Right ventricle myocardium superior (tissue), 1 donor: ENCODE results near the gene PAPOLB. TPM values are rescaled to one million over a fixed set of nuclear protein-coding genes. Genes with fewer than 3 reads are reported as not detected.

Experiments used
- ATAC-seq: fragments of 200-7000 bp; cut with Tn5 transposase; one replicate; pipeline ENCODE4 v1.9.1; 2020; ENCODE audit warnings: mild to moderate bottlenecking; ENCODE audit not compliant: poor library complexity
- DNase-seq: peaks from one replicate; pipeline ENCODE4 v3.0.0-alpha.2; 2020
- intact Hi-C: fragments of 100-400 bp; cut with DNase I; formaldehyde crosslinking; loops from one replicate; pipeline ENCODE4 v1.11.2; 2022
- total RNA-seq: library from RNA; stranded (reverse); fragmentation: NEBNext Ultra II Directional; extraction: Animal tissue kit (Norgen Biotek cat#: 25700); gene quantifications from one replicate; pipeline ENCODE4 v1.2.1, GENCODE V29; 2021
- donor health status: DM: no; HTN: yes; CAD: no; lungs with severe emphysema.

The PAPOLB gene
- total RNA-seq, 1 donor from 2014 or later = 0.05 TPM

DNA sequence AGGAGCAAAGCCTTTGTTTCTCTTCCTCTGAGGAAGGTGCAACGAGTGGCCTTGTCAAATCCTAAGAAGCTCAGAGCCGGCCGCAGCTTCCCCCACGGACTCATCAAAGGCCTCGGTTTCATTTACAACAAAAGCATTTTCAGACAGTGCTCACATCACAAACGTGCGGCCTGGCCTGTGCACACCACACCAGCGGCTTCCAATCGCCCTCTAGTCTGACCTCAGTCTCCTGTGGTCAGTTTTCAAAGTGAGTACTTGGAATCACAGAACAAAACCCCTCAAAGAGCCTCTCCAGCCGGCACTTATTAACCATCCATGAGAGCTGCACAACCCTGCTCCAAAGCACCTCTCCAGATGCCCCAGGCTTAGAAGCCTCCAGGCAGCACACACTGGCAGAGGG, 18.4 kb upstream of the PAPOLB start:
- DNase-seq (peak; percentile 44), ATAC-seq (no peak)
- intact Hi-C loops = loop anchor here (10.0 kb wide), 1 partner anchor 85 kb away; no protein-coding TSS in a partner anchor

DNA sequence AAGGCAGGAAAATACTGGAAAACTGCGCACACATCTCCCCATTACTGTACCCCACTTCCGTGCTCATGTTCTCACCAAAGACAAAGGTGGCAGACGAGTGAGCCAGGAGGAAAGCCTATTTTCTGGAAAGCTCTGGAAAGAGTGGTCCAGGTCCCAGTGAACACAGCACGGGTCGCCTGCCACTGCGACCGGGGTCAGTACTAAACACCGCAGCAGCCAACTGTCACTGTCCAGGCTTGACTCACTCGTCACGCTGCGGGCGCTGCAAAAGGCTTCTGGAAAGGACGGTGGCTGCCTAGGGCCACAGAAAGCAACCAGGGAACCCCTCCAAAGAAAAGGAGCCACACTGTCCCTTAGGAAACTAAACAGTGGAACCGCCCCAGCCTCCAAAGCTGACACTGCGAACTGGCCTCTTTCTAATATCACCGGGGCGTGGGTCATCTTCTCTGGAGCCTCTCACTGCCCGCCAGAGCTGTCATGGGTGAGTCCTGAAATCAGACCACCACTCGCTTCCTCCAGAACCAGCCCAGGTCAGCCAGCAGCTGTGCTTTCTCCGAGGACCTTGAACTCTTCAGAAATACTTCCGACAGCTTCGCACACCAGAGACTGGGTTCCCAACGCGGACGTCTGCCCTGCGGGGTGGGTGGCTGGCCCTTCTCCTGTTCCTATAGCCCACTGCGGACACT, 17.7 kb upstream of the PAPOLB start:
- no peak for ATAC-seq
- DNase-seq = peak; percentile 16
- intact Hi-C loops = loop anchor here (10.0 kb wide), 1 partner anchor 85 kb away; no protein-coding TSS in a partner anchor

DNA sequence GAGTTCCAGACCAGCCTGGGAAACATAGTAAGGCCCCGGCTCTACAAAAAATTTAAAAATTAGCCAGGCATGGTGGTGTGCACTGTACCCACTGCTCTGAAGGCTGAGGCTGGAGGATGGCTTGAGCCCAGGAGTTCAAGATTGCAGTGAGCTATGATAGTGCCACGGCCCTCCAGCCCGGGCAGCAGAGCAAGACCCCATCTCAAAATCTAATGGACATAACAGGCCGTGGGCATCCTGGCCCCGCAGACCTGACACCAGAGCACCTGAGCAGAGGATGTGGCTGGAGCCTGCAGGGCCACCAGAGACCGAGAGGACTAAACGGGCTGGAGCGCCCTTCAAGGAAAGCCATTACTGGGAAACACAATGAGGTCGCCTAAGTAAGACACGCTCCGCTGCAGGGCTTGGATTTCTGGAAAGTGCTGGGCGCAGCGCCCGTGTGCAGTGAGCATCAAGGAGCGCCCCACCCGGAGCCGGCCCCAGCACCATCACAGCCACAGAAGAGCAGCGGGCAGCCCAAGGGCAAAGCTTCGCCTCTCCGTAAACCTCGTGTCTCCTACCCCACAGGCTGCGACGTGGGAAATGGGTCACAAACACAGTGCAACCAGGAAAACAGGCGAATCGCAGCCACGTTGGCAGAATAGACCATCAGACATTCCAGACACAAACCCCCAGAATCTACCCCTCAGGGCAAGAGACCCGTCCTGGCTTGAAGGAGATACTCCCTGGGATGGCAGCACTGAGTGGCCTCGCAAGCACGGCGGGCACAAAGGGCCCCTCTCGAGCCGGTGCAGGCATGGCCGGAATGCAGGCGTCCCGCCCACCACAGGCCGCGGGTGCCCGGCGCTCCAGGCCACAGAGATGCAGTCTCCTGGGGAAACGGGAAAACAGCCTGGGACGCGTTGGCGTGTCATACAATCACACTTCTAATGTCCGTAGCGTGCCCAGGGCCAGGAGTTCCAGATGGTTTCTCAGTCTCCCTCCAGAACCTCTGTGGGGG, 16.8 kb upstream of the PAPOLB start:
- intact Hi-C loops = no loop called here
- ATAC-seq (no peak), DNase-seq (no peak)

DNA sequence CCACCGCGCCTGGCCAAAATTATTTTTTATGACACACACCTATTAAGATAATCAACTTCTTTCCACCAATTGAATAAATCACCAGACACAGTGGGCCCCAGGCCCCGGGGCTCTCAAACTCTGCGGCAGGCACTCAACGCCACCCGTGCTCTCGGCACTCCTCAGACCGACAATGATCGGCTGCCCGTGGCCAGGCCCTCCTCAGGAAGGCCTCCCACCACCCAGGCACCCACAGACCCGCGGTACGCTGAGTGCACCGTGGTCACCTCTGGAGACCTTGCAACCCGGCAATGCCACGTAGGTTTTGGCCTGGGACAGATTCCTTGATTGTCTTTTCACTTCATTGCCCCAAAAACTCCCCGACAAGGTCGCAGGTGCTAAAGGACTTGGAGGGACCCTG, 14.8 kb upstream of the PAPOLB start:
- ATAC-seq (no peak), DNase-seq (no peak)
- intact Hi-C loops = no loop called here

DNA sequence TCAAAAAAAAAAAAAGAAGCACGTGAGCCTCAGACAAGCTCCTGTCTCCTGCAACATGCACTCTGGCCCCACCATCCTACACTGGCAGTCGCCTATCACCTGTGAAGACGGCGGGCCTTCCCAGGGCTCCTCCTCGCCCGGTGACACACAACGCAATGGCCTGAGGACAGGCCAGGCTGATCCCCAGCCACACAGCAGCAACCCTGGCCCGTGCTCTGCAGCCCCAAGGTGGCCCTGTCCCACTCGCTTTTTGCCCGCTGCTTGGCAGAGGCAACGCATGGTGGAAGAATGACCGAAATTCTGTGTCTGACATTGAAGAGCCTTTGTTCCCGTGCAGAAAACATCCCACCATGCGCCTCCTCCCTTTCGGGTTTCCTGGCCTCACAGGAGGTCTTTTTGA, 13.6 kb upstream of the PAPOLB start:
- DNase-seq = no peak
- no peak for ATAC-seq
- intact Hi-C loops = no loop called here

DNA sequence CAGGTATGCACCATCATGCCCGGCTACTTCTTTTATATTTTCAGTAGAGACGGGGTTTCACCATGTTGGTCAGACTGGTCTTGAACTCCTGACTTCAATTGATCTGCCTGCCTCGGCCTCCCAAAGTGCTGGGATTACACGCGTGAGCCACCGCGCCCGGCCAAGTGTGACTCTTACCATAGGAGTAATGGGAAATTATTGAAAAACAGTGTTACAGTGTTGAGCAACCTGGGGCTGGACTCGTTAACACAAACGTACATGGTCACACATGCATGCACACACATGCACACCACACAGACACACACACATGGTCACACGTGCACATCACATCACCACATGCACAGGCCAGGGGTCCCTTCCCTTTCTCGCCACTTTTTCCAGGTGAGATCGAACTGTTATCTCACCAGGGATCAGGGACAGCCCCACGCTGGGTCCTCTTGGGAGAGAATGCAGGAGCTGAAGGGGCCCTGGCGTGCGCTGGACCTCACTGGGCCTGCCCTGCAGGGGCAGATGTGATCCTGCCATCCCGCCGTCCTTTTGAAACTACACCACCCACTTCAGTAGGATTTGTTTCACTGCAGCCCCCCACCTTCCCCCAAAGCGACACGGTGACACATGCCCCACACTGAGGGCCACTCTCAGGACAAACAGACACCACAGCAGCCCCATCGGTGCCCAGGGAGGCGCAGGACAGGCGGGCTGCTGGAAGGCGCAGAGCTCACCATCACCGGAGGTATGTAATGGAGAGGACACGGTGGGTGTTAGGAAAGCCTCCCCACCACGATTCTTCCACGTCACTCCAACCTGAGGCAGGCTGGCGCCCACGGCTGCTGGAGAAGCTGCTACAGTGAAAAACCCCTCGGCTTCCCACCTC, 11.5 kb upstream of the PAPOLB start:
- no peak for DNase-seq
- intact Hi-C loops = no loop called here

DNA sequence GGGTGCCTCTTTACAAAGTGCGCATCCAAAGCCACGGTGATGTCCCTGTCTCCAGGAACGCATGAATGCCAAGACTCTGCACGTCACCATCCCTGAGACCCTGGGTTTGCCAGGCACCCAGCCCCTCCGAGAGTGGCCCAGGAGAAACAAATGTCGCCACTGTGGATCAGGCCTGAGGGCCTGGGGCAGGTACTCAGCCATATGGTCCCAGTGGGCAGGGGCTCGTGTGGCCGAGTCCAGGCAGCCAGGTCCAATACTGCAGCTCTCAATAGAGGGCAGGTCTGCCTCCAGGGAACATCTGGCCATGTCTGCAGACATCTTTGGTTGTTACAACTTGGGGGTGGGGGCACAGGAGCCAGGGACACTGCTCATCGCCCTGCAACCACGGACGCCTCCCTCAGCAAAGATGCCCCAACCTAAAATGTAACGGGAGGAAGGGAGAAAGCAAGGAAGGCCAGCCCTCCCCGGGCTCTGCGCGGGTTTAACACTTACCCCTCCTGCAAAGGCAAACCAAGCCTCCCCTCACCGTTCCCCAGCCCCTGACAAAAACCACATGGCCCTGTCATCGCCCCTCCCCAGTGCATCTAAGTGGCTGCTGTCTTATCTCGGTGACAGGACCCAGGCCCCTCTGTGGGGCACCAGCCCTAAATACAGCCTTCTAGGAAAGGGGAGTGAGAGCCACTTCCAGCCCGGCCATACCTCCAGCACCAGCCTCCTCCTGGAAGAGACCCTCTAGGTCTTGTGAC, 10.3 kb upstream of the PAPOLB start:
- ATAC-seq (peak; percentile 38), DNase-seq (no peak)
- intact Hi-C loops = no loop called here

More for the DNA sequence above, 11.5 kb upstream of the PAPOLB start:
- ATAC-seq = no peak

DNA sequence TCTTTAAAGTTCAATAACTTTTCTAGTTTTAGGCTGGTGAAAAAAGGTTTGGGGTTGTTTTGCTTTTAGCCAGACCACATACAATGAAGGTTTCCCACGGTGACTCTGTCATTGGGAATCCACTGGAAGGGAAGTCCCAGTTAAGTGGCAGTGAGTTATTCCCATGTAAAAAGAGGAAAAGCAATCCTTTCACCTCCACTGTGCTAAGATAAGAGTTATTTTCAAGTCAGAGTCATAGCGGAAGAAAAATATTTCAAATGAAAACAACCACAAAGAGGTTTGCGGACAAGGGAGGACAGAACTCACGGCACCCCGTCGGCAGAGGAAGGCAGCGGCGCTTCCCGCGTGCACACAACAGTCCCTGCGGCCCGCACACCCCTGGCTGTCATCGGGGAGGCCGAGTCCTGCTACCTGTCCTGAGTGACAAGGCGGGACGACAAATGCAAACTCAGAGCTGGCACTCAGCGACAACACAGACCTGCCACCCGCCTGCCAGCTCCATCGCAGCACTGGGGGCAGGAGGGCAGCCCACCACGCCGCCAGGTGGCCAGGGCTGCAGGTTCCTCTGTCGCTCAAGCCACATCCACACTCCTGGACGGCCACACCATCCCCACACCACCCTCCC, 9.3 kb upstream of the PAPOLB start:
- ATAC-seq (no peak), DNase-seq (no peak)
- intact Hi-C loops = no loop called here

DNA sequence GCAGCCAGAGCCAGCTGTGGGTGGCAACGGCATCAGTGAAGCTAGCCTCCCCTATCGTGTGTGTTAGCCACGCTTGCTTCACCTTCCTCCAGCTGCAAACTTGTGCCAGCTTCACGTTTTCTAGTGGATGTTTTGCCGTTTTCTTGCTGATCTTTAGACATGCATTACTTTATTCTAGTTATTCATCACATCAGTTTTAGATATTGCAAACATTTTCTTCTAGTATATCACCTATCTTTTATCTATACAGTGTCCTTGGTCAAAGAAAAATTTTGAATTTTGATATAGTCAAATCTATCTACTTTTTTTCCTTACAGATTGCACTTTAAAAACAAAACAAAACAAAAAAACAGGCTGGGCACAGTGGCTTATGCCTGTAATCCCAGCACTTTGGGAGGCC, 6.7 kb upstream of the PAPOLB start:
- ATAC-seq = no peak
- intact Hi-C loops = no loop called here
- DNase-seq = no peak

DNA sequence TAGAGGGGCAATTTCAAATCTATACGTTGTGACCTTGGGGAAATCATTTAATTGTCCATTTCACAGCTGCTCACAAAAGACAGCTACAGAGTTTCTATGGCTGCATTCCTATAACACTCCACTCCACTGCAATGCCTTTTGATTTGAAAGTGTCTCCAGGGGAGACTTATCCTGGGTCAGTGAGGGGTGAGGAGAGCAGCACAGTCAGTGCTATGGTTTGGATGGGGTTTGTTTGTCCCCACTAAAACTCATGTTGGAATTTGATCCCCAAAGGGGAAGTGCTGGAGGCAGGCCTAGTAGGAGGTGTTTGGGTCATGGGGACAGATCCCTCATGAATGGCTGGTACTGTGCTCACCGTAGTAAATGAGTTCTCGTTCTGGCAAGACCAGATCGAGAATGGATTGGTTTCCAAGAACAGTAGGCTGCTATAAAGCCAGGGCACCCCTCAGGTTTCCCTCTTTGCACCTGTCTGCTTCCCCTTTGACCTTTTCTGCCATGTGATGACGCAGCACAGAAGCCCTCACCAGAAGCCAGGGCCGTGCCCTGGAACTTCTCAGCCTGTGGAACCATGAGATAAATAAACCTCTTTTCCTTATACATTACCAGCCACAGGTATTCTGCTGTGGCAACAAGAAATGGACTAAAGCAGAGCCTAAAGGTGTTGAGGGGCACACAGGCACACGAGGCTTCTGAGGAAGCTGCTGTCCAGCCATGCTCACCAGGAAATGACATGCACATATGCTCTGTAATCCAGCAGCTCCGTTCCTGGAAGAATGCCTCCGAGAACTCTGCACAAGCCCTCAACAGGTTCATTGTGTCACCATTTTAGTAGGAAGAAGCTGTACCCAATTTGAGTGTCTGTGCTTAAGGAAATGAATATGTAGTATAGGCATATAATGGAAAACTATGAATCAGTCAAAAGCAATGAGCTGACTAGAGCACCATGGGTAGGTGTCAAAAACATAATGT, 5.0 kb upstream of the PAPOLB start:
- DNase-seq (no peak), ATAC-seq (peak; percentile 15)
- intact Hi-C loops = no loop called here

DNA sequence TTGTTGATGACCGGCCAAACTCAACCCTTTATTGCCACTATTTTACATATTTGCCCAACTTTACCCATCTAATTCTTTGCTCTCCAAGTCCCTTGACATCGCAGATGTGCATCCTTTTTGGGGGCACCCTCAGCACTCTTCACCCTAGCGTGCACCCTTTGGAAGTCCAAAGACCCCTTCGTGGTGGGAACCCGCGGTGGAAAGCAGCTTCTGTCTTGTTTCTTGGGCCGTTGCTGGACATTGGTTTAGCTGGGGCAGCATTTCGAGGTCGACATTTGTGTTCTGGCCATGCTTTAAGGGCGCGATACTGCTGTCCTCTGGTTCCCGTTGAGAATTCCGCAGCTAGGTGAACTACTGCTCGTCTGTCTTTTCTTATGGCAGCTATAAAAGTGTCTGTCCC, 326 bp upstream of the PAPOLB start:
- ATAC-seq (no peak), DNase-seq (no peak)
- intact Hi-C loops = no loop called here

DNA sequence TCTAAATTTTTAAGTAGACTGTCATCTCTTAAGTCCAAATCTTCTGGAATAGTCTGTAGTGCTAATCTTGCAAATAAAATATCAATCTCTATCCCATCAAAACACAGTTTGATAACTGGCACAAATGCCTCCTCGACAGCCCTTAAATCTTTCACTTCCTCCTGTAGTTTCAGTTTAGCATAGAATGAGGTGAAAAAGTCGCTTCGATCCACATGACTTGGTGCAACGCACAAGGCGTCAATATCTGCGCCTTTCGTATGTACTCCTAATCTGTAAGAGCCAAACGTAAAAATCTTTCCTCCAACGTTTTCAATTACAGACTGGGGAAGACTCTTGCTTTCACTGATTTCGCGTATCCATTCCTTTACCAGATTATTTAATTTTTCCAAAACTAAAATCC, 603 bp downstream of the PAPOLB start:
- no peak for DNase-seq
- intact Hi-C loops = no loop called here
- ATAC-seq = no peak

DNA sequence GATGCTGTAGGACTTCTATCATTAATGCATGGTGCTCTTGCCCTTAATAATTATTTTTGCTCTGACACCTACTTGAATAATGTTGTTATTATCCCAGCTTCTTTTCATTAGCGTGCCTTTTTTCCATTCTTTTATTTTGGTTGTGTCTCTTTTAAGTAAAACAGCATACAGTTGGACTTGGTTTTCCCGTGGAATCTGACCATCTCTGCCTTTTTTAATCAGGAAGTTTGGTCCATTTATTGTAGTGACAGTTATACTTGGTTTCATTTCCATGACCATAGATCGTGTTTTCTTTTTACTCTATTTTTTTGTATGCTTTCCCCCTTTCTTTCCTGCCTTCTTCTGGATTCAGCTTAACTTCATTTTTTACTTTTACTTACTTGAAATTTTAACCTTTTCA, 4.6 kb downstream of the PAPOLB start:
- no peak for ATAC-seq
- DNase-seq = no peak
- intact Hi-C loops = no loop called here

DNA sequence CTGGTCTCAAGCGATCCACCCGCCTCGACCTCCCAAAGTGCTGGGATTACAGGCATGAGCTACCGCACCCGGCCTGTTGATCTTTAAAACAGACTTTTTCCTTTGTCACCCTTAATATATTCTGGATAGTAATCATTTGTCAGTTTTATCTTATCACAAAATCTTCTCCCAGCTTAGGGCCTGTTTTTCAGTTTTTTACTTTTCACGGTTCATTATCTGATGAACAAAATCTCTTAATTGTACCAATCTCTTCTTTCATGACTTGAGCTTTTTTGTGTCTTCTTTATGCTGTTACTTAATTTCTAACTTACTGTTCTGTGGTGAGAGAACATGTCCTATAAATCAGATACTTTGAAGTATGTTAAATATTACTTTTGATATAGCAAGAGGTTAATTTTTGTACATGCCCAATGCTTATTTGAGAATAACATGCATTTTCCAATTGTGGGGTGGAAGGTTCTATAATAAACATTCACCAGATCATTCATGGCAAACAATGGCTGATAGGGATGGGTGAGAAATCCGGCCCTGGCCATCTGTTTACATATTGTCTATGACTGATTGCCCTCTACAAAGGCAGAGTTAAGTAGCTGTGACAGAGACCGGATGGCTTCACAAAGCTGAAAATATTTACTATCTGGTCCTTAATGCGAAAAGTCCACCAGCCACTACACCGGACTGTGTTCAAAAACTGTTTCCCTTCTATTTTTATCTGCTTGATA, 5.3 kb downstream of the PAPOLB start:
- no peak for ATAC-seq
- DNase-seq = no peak
- intact Hi-C loops = no loop called here

DNA sequence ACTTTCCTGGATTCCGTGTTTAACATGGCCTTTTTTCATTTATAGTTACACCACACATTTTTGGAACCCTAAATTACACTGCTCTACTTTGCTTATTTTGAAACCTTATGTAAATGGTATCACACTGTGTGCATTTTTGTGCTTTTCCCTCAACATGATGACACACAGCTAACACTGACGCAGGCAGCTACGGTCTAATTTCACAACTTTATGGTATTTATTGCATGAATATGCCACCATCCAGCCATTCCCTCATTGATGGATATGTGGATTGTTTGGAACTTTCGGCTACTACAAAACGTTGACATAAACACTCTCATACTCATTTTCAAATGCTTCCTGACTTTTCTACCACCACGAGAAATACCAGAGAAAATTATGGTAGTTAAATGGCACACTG, 6.9 kb downstream of the PAPOLB start:
- ATAC-seq (no peak), DNase-seq (no peak)
- intact Hi-C loops = no loop called here
